NCI-H460 (cell line): ENCODE results near the gene CRTC1. TPM values are rescaled to one million over a fixed set of nuclear protein-coding genes. Genes with fewer than 3 reads are reported as not detected.

ENCODE experiments used
- DNase-seq: peaks from one replicate; pipeline ENCODE4 v3.0.0-alpha.2; 2016; ENCODE audit warnings: low read depth; ENCODE audit errors: extremely low read depth
- total RNA-seq: library from RNA; depleted of rRNA; stranded (reverse); fragments of >200 nt; shearing (Covaris generic); gene quantifications from 2 replicates; pipeline ENCODE4 v1.2.3, GENCODE V29; 2014

CRTC1 gene
- total RNA-seq, 1 experiment from 2014 or later, result 2.9 TPM

DNA sequence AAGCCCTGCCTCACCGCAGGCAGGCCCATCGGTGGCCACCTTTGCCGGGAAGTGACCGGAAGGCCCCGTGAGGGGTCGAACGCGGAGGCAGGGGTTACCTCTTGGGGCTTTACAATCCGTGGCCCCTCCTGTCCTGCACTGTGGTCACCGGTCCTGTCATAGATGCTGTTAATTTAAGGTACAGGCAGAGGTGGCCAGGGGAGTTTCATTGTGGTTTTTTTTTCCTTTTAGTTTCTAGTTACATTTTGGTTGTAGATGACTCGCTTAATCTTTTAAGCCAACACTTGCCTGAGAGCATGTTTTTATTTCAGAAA is 94.6 kb downstream of the CRTC1 start:
- DNase-seq, result no peak

DNA sequence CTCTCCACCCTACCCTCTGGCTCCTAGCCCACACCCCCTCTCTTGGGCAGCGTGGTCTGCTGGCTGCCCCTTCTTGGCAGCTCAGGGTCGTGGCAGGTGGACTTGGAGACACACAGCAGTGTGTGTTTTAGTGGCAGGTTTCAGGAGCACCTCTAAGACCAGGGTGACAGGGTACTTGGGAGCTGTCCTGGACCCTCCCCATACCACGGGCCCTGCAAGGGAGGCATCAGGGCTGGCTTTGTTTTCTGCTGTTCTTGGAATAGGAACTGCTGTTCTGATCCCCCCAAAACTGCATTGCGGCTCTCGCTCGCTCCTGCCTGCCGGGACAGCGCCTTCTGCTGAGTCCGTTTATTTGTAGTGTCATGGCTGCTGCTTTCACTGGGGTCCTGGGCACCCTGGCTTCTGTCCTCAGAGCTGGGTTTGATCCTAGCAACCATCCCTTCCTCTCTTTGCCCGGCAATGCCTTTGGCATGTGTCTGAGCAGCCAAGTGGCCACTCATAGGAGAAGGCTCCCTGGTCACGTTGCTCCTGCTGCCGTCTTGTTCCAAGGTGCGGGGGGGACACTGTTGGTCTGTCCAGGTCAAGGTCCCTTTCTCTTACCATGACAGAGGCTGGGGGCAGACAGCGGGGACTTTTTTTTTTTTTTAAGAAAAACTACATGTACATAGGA is 95.5 kb downstream of the CRTC1 start:
- no peak for DNase-seq

DNA sequence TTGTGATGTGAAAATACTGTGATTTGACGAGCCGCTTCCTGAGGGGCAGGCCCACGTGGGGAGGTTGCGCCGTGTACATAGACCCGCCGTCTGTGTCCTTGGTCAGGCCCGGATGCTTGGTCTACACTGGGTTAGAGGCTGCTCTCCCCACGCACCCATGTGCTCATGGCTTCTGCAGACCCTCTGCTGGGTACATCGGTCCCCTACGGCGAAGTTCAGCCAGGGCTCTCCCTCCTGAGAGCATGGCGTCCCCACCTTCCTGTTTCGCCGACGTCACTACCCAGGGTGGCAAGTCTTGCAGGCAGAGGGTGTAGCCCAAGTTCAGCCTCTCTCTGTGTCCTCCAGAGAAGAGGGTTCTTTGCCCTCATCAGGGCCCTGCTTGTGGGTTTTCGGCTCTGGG is 96.6 kb downstream of the CRTC1 start:
- DNase-seq, result no peak

DNA sequence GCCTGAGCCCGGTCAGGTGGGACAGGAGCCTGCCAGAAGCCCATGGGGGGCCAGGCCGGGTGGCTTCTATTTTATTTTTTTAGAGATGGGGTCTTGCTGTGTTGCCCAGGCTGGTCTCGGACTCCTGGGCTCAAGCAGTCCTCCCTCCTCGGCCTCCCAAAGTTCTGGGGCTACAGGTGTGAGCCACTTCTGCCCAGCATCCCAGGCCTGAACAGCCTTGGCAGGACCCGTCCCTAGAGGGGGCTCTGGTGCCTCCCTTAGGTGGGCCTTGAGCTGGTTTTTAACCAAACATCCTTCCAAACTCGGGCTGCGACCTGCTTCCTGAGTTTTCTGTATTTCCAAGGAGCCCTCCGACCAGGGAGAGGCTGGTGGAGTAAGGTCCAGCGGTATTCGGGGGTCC is 97.2 kb downstream of the CRTC1 start:
- DNase-seq, result no peak

DNA sequence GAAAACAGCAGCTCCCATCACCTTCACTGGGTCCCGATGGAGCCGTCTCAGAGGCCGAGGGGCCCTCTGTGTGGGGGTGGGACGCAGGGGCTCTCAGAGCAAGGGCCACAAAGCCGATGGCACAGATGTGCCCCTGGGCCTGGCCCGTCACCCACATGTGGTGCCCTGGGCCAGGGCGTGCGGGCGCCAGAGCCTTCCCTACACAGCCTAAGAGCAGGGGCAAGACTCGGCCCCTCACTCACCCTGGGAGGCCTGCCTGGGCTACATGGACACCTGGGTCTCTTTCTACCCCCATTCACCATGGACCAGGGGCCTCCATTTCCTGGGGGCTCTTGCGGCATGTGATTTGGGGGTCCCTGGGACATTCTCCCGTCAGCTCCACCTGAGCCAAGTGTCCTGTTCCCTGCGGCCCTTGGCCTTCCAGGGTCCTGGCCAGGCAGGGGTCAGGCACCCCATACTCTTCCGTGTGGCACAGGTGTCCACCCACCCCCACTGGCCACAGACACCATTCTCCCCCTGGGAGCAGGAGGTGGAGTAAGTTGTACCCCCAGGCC is 97.6 kb downstream of the CRTC1 start:
- no peak for DNase-seq

DNA sequence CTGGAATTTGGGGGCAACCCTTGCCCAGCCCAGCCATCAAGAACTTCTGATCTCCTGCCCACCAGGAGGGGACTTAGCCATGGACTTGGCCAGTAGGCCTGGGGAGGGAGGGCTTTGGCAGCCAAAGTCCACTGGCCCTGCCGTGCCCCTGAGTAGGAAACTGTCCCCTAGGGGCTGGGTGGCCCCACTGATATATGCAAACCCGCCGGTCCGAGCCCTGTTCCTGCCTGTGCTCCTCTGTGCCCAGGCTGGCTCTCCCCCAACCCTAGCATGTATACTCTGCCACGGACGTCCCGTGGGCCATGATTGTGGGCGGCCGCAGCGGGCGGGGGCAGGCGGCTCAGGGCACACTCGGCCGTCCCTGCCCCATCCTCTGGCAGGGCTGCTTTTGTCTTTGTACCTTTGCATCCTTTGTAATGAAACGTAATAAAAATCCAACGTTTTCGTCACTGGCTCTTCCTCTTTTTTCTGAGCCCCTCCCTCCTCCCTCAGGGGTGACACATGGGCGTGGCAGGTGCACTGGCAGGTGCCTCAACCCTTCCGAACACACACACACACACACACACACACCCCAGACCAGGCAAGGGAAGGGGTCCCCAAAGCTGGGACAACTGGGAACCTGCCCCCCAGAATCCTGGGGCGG is 98.5 kb downstream of the CRTC1 start:
- DNase-seq, result no peak

DNA sequence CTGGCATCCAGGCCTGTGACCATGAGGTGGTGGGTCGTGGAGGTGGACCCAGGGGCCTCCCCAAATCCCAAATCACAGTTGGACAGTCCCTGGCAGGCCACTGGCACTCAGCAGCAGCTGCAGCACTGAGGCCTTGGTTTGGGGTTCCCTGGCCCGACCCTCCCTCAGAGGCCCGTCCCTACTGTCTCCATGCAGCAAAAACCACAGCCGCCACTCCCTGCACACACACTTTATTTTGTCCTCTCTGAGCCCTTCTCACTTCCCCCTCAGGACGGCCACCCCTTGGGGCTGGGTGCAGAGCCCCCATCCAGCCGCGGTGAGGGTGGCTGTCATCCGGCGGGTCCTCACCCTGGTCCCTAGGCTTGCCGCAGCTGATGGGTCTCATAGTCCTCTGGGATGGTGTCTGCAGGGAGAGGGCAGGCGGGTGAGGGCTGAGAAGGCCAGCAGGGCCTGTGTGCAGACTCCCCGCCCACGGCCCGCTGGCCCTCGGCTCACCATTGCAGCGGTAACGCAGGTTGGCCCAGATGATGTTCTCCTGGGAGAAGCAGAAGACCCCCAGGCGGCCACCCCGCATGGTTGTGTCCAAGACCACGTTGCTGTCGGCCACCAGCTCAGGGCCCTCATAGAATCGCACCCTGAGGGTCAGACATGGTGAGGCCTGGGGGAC is 99.2 kb downstream of the CRTC1 start:
- DNase-seq, result no peak

DNA sequence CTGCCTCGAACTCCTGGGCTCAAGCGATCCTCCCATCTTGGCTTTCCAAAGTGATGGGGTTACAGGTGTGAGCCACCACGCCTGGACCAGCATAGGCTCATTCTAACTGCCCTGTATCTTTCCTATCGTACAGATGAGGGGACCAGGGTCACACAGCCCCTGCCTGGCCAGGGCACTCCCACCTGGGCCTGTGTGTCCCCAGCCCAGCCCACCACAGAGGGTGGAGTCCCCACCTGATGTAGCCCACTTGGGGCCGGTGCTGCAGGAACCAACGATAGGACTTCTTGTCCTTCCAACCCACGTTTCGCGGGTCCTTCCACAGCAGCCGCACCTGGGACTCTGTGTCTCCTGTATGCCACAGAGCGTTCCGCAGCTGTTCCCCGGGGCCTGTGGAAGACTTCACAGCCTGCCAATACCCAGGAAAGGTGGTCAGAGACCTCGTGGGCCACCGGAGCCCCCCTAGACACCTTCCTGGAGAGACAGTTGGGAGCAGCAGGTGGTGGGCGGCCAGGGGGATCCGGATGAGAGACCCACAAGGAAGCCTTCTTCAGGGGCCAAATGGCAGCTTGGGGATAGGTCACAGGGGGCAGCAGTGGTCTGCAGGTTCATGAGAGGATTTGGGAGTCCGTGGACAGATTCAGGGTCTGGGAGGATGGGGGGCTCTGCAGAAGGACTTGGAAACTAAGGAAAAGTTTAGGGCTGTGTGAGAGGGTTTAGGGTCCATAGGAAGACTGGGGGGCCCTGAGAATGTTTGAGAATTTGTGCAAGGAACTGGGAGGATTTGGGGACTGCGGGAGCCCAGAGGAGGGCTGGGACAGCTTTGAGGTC is 100.7 kb downstream of the CRTC1 start:
- DNase-seq, result no peak

DNA sequence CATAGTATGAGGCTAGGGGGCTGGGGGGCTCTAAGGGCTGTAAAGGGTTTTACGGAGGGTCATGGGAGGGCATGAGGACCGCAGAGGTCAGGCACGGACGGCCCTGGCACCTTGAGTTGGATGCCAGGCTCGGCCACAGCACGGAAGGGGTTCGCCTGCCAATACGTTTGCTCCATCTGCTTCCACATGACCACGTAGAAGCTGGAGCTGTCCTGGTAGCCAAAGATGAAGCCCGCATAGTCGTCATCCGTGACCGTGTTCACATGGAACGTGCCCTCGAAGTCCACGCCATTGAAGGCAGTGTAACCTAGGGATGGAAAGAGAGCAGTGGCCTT is 101.3 kb downstream of the CRTC1 start:
- DNase-seq, result no peak

DNA sequence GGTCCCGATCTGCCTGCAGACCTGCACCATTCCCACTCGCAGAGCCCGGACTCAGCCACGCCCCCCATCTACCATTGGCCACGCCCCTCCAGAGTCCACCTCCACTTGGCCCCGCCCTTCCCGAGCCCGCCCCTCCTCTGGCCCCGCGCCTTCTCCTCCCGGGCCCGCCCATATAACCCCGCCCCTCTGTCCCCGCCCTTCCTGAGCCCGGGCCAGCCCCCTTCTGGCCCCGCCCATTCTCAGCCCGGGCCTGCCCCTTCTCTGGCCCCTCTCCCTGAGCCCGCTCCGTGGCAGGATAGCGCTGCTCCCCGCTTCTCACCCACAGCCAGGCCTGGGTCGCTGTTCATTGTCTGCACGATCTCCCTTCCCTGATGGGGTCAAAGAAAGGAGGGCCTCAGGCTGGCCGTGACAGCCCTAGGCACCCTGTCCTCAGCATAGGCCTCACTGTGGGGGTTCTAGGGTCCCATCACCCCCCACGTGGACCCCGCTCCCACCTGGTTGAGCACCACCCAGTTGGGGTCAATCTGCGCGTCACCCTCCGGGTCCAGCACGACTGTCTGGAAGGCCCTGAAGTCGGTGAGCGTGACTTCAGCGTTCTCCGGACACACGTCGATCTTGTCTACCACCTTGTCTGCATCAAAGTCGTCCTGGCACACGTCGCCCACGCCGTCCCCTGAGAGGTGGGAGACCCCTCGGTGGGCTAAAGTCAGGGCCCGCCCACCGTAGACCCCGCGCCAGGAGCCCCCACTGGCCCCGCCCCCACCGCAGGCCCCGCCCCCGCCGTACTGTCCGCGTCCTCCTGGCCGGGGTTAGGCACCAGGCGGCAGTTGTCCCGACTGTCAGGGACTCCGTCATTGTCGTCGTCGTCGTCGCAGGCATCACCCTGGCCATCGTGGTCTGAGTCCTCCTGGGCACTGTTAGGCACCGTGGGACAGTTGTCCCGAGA is 102.0 kb downstream of the CRTC1 start:
- DNase-seq, result peak; percentile 76

DNA sequence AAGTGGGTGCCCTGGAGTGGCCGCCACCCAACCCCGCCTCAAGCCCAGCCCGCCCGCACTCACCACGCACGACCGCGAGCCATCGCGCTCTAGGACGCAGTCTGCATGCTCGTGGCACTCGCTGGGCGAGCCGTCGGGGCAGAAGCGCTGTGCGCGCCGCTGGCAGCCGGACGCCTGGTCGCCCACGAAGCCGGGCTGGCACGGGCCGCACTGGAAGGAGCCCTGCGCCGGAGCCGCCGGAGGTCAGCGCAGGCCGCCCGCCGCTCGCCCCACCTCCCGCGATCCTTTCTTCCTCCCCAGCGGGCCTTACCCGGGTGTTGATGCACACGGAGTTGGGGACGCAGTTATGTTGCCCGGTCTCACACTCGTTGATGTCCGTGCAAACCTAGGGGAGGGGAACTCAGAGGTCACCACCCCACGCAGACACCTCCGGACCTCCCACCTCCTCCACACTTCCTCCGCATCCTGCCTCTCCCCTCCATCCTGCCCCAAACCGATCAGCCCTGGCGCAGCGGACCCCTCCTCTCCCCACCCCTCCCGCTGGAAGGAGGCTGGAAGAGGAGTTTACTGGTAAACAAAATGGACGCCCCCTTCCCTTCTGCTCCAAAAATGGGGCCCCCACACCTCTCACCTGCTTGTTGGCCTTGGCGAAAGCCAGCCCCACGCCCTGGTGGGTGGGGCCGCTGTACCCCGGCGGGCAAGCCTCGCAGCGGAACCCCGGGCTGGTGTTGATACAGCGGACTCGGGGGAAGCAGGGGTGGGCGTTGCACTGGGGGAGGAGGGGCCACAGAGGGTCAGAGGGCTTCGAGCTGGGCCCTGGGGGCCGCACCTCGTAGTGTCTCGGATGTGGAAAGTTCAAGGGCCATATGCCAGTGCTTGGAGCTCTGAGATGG is 105.3 kb downstream of the CRTC1 start:
- no peak for DNase-seq

DNA sequence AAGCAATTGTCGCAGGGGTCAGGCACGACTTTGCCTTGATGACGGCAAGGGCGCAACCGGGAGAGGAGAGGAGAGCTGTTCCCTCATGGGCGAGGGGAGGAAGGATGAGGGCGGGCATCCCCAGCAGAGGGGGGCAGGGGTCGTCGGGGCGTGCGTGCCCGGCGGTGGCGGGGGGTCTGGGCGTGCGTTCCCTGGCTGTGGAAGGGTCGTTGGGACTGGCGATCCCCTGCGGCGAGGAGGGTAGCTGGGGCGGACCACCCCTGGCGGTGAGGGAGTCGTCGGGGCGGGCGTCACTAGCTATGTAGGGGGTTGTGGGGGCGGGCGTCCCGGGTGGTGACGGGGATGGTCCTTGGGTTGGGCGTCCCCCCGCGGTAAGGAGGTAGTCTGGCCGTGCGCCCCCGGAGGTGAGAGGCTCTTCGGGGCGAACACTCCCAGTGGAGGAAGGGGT is 106.0 kb downstream of the CRTC1 start:
- DNase-seq, result no peak

DNA sequence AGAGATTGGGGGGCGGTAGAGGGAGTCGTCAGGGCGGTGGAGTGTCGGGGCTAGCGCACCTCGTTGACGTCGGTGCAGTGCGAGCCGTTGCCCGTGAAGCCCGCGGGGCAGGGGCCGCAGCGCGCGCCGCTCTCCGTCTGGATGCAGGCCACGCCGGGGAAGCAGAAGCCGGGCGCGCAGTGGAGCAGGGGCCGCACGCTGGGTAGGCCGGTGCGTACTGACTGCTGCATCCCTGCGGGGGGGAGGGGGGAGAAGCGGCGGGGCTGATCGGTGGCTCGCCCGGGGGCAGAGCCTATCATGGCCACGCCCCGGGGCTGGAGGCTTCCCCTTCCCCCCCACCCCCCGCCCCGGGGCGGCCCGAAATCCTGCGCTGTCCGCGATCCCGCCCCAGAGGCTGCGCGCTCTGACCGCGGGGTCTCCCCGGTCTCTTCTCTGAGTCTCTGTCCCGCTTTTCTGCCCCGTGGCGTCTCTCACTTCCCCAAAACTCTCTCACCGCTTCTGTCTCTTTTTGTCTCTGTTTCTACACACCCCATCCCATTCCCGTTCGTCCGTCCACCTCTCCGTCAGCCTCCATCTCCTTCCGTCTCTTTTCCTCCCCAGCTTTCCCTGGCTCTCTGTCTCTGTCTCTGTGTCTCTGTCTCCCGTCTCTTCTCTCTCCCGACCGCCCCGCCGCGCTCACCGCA is 106.5 kb downstream of the CRTC1 start:
- no peak for DNase-seq

DNA sequence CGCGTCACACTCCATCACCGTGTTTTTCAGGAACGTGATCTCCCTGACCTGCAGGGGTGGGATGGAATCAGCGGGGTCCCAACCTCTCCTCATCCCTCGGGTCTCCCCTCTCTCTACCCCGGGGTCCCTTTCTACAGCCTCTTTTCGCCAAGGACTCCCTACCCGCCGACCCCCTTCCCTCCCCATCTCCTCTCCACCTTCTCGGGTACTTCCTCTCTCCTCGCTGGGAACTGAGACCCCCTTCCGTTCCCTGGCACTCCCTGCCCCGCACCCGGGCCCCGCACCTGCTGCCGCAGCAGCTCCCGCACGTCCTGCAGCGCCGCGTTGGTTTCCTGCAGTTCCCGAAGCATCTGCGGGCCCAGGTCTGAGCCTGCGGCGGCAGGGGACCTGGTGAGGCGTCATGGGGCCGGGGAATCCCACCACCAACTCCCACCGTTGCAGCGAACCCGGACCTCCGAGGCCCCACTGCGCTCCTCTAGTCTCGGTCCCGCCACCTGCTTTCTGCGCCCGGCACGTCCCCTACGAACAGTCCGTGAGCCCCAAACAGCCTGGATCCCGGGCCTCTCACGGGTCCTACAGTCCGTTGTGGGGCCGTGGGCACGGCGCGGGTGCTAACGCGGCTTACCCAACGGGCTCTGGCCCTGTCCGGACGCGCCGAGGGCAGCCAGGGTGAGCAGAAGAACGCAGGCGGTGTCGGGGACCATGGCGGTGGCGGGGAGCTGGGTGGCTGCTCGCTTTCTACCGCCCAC is 107.3 kb downstream of the CRTC1 start, which contains the start of gene COMP:
Gene COMP, minus strand, starts transcription at position 740 of the 749 bp plus-strand sequence. Its CDS starts 36 bp downstream, at position 704.
- no peak for DNase-seq

DNA sequence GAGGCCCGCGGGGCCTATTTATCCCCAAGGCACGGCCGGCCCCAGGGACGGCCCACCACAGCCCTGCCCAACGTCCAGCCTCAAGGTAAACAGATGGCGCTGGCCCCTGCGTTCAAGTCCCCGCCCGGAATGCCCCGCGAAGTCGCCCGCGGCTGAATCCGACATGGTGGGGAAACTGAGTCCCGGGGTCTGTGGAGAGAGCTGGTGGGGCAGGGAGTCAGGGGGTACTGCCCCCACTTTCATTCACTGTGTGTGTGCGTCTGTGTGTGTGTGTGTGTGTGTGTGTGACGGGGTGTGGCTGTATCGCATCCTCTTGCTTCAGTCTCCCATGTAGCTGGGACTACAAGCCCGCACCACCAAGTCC is 107.8 kb downstream of the CRTC1 start:
- no peak for DNase-seq

DNA sequence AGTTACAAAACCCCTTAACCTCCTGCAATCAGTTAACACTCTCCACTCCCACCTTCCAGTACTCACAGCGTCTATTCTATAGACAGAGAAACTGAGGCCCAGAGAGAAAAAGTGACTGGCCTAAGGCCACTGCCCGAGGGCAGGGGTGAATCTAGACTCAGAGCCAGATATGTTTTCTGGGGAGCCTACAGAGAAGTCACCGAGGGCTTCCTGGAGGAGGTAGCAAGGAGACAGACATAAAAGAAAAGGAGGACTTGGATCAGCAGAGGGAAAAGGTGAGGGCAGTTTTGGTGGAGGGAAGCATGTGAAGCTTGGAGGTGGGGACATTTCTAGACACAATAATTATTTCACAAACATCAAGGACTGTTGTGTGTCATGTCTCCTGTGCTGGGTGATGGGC is 109.2 kb downstream of the CRTC1 start:
- DNase-seq, result no peak

DNA sequence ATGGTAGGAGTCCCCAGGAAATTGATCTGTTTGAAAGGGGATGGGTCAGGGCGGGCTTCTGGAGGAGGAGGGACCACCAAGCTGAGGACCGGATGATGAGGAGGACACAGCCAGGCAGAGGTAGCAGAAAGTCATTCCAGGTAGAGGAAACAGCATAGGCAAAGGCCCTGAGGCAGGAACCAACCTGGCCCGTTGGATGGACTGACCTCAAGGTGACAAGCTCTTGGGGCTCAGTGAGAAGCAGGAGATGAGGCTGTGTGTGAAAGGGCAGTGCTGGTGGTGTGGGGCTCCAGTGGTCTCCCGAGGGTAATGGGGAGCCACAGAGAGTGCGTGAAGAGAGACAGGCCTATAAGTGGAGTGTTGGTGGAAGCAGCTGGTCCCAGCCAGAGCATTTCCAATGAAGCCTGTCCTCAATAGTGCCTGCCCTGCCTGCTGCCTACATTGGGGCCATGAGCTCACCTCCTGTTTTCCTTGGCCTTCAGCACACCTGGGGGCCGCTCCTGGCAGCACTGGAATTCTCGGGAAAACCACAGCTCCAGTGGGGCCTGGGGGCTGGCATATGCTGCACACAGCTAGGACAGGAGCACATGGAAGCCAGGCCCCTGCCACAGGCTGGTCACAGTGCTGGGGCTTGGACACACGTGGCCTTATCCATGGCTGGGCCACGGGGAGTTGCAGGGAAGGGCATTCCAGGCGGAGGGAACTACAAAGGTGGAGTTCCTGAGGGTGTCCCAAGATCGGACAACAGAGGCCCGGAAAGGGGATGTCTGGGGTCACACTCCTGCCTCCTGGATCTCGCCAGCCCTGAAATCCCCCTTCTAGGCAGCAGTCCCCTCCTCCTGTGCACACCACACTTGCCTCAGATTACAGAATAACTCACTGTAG is 109.9 kb downstream of the CRTC1 start:
- no peak for DNase-seq
